Subcutaneous adipose tissue (tissue), 4 donors: ENCODE data around the gene CYB561D1. TPM values are rescaled to one million over a fixed set of nuclear protein-coding genes. Genes with fewer than 3 reads are reported as not detected.

Experiments
- total RNA-seq, 4 donors: library from RNA; depleted of rRNA; stranded (reverse); fragments of >200 nt; gene quantifications; one replicate each; pipeline ENCODE4 v1.1.0, GENCODE V29; 2016
- TF ChIP-seq, protein P1 (sequence below): fragments of 450-650 bp; IDR thresholded peaks from one replicate; pipeline ENCODE4 v1.5.1; 2016; ENCODE audit warnings: low read depth, mild to moderate bottlenecking, control low read depth, antibody characterized with exemption, moderate library complexity

Gene CYB561D1
- total RNA-seq, 4 donors from 2014 or later, result 4.0 to 6.6 (median 5.5) TPM

DNA sequence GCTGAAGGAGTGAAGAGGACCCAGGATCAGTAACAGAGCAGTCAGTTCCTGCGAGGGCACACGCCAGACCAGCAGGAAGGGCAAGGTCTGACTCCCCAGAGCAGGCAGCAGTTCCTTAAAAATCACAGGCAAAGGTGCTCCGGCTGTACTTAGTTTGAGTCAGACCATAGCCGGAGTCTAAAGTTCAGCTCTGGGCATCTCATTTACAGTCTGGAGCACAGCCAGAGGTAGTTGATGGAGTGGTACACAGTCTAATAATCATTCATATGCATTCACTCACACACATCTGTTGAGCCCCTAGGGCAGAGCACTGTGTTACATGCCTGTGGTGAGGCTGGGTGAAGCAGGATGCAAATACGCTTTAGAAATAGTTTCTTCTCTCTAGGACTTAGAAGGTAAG lies 23.0 kb downstream of the CYB561D1 start:
- TF ChIP-seq, protein P1, sequence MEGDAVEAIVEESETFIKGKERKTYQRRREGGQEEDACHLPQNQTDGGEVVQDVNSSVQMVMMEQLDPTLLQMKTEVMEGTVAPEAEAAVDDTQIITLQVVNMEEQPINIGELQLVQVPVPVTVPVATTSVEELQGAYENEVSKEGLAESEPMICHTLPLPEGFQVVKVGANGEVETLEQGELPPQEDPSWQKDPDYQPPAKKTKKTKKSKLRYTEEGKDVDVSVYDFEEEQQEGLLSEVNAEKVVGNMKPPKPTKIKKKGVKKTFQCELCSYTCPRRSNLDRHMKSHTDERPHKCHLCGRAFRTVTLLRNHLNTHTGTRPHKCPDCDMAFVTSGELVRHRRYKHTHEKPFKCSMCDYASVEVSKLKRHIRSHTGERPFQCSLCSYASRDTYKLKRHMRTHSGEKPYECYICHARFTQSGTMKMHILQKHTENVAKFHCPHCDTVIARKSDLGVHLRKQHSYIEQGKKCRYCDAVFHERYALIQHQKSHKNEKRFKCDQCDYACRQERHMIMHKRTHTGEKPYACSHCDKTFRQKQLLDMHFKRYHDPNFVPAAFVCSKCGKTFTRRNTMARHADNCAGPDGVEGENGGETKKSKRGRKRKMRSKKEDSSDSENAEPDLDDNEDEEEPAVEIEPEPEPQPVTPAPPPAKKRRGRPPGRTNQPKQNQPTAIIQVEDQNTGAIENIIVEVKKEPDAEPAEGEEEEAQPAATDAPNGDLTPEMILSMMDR, result no peak

DNA sequence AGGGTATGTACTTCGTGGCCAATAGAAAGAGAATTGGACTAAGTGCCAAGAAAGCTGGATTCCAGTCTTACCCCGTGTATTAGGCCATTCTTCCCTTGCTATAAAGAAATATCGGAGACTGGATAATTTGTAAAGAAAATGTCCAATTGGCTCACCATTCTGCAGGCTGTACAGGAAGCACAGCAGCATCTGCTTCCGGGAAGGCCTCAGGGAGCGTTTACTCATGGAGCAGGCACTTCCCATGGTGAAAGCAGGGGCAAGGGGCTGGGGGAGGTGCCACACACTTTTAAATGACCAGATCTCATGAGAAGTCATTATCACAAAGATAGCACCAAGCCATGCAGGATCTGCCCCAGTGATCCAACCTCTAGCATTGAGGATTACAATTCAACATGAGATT lies 23.4 kb downstream of the CYB561D1 start:
- TF ChIP-seq, protein P1, result no peak

DNA sequence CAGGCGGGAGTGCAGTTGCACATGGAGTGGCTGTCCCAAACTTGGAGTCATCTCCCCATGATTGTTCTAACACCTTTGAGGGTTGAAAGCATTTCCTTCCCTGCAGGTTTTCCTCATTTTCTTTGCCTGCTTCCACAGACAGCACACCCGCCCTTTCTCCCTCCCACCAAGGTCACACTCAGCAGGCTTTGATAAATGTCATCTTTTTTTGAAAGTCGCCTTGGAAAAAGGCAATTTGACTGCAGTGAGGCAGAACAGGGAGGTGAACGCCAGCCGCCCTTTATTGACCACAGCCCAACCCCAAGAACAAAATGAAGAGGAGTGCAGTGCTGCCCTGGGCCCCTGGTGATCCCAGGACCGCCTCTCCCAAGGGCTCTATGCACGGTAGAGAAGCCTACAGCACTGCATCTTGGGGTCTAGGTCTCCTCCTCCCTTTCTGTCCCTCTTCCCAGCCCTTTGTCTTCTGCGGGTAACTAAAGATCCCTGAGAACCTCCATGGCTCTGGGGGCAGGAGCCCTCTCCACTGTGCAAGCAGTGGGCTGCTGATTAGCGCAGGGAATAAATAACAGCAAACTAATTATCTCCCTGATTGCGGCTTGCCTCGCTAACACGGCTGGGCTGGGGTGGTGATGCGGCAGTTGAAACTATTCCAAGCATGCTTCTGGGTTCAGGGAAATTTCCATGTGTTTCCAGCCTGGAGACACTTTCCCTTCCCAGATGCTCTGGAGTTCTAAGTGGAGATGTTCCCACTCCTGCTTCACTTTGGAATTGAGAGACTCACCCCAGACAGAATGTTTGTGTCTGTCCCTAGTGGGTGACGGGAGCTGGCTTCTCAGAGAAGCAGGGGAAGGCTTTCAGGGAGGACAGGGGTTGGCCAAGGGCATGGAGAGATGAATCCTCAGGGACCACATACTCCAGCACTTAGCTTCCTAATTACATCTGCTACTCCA lies 27.4 kb downstream of the CYB561D1 start:
- TF ChIP-seq, protein P1, result no peak

DNA sequence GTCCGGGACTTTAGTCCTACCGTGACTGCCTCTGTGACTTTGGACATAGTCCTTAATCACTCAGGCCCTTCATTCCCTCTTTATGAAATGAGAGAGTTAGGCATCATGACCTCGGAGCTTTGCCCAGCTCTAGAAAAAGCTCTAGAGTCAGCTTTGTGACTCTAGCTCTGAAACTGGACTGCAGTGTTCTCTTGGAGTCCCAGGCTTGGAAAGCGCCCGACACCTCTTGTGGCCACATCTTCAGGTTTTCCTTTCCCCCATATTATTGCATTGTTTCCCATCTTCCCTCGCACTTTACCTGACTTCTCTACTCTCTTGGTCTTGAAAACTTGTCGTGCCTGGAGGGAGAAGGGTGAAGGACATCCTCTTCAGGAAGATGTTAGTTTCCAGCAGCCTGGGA lies 28.1 kb downstream of the CYB561D1 start:
- TF ChIP-seq, protein P1, result no peak

DNA sequence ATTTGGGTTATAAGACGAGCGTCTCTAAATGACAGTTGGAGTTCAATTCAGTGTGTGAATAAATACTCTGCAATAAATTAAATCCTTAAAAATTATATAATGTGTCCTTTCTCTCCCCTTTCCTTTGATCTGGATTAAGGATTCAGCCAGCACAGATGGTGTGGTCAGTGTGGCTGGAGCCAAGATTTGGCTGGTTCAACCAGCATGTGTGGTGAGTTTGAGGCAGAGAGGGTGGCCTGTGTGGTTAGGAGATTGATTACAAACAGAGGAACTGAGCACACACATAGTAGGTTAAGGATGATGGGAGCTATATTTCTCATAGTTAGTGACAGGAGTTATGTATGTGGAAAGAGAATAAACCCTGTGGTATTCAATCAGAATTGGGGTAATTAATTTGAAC lies 29.8 kb downstream of the CYB561D1 start:
- TF ChIP-seq, protein P1, result no peak

DNA sequence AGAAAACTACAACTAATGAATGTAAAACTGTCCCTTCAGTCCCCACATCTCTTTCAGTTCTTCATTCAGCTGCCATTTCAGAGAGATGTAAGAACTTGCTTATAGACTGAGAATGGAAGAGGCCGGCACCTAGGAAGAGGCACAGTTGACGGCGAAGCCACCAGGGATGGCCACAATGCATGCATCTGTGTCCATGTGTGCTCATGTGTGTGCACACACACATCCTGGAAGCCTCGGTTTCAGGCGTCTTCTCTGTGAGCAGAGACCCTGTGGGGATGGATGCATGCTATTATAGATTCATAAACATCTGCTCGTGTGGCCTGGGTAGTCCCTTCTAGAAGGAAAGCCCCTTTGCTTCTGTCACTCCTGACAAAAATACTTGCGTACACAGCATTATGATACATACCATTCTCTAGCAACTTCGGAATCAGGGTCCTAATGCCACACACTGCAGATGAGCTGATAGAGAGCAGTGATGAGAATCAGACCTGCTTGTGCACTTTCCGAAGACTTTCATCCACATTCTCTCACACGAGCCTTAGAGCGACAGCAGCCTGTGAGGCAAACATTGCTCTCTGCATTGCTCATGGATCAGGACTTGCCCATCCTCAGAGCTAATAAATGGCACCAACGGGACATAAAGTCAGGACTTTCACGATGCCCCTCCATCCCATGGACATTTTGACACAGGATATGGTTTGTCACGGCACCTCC lies 33.4 kb downstream of the CYB561D1 start:
- TF ChIP-seq, protein P1, result no peak
